BLaER1 treated with 17β-estradiol and CSF1 and Interleukin-3, amounts not matched to agents 10 nM and 100 nM (cell line): ENCODE results near the gene PRKAR2A.
"Not testable (repeated sequence)": the region's sequence is repeated elsewhere in the genome, so short reads cannot be mapped to it uniquely, and the experiment has no call there.

Source experiments
- H3K27ac ChIP-seq, 11 experiments: shearing (Covaris generic); formaldehyde crosslinking; 2 replicates each; pipeline ENCODE4 v1.8.1; 2022
- H3K27me3 ChIP-seq, 11 experiments: shearing (Covaris generic); formaldehyde crosslinking; 2 replicates each; pipeline ENCODE4 v1.8.1; 2022
- H3K36me3 ChIP-seq, 11 experiments: shearing (Covaris generic); formaldehyde crosslinking; 2 replicates each; pipeline ENCODE4 v1.8.1; 2022
- H3K4me1 ChIP-seq, 10 experiments: shearing (Covaris generic); formaldehyde crosslinking; 2 replicates each; pipeline ENCODE4 v1.8.1; 2022
- H3K4me2 ChIP-seq, 11 experiments: shearing (Covaris generic); formaldehyde crosslinking; 2 replicates each; pipeline ENCODE4 v1.8.1; 2022
- H3K4me3 ChIP-seq, 10 experiments: shearing (Covaris generic); formaldehyde crosslinking; 2 replicates each; pipeline ENCODE4 v1.8.1; 2022
- H3K9ac ChIP-seq, 11 experiments: shearing (Covaris generic); formaldehyde crosslinking; 2 replicates each; pipeline ENCODE4 v1.8.1; 2022
- H3K9me3 ChIP-seq, 11 experiments: shearing (Covaris generic); formaldehyde crosslinking; replicated peaks in 1 of 11; 2 replicates each; pipeline ENCODE4 v1.8.1; 2022
- H4K20me1 ChIP-seq, 11 experiments: shearing (Covaris generic); formaldehyde crosslinking; 2 replicates each; pipeline ENCODE4 v1.8.1; 2022
- Cebpa-rat ChIP-seq, 11 experiments: shearing (Covaris generic); IDR thresholded peaks; 2 replicates each; pipeline ENCODE4 v1.8.1; 2022

Gene PRKAR2A

DNA sequence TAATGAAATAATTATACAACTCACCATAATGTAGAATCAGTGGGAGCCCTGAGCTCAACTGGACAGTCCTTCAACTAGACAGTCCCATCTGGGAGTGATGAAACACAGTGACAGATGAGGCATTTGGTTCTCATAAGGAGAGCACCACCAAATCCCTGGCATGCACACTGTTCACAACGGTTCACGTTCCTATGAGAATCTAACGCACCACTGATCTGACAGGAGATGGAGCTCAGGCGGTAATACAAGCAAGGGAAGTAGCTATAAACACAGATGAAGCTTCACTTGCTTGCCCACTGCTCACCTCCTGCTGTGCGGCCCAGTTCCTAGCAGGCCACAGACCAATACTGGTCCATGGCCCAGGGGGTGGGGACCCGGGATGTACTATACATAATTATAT, 17.0 kb downstream of the PRKAR2A start:
- Histone ChIP-seq H3K4me1 (peaks cover 15 to 35% (median 20%) of the 10 kb centered on the region in 10 experiments), H3K27ac (no peak overlapping the region), H4K20me1 (peaks cover 0 to 32% (median 3%) of the 10 kb centered on the region in 11 experiments; a peak in 7 of 22 replicates), H3K9ac (no peak overlapping the region), H3K9me3 (peaks cover 0 to 17% (median 9%) of the 10 kb centered on the region in 11 experiments; a peak in 11 of 22 replicates), H3K4me3 (no peak overlapping the region), H3K36me3 (peaks cover 0 to 16% (median 0%) of the 10 kb centered on the region in 11 experiments; a peak in 5 of 22 replicates), H3K27me3 (no peaks in the 10 kb centered on the region), H3K4me2 (no peak overlapping the region)
- TF ChIP-seq Cebpa-rat (IDR thresholded peaks at IDR 0.05): no peak

DNA sequence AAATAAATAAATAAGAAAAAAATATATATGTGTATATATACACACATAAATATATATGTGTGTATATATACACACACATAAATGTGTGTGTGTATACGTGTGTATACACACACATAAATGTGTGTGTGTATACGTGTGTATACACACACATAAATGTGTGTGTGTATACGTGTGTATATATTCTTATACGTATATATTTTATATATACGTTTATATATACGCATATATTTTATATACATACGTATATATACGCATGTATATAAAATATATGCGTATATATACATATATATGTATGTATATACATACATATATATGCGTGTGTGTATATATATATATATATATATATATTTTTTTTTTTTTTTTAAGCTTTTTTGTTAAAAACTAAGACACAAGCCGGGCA, 18.1 kb downstream of the PRKAR2A start:
- peaks cover 0 to 12% (median 0%) of the 10 kb centered on the region in 11 experiments; a peak in 5 of 22 replicates for H3K36me3 ChIP-seq
- H4K20me1 ChIP-seq: peaks cover 0 to 37% (median 3%) of the 10 kb centered on the region in 11 experiments; a peak in 7 of 22 replicates
- not testable (repeated sequence) for H3K9me3 ChIP-seq, H3K9ac ChIP-seq, H3K27ac ChIP-seq, H3K4me3 ChIP-seq, H3K27me3 ChIP-seq, H3K4me2 ChIP-seq
- H3K4me1 ChIP-seq: peaks cover 11 to 26% (median 13%) of the 10 kb centered on the region in 10 experiments

DNA sequence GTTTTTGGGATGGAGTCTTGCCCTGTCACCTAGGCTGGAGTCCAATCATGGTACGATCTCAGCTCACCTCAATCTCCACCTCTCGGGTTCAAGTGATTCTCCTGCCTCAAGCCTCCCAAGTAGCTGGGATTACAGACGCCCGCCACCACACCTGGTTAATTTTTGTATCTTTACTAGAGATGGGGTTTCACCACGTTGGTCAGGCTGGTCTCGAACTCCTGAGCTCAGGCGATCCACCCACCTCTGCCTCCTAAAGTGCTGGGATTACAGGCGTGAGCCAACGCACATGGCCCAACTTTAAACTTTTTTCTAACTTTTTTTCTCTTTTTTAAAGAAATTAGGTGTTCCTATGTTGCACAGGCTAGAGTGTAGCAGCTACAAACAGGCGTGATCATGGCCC, 19.8 kb downstream of the PRKAR2A start:
- H3K36me3 ChIP-seq, H3K4me2 ChIP-seq, H3K27ac ChIP-seq, H3K9ac ChIP-seq, H3K9me3 ChIP-seq, H3K4me3 ChIP-seq, H3K27me3 ChIP-seq: not testable (repeated sequence)
- peaks cover 11 to 22% (median 13%) of the 10 kb centered on the region in 10 experiments for H3K4me1 ChIP-seq
- H4K20me1 ChIP-seq: peaks cover 0 to 34% (median 3%) of the 10 kb centered on the region in 11 experiments; a peak in 7 of 22 replicates

DNA sequence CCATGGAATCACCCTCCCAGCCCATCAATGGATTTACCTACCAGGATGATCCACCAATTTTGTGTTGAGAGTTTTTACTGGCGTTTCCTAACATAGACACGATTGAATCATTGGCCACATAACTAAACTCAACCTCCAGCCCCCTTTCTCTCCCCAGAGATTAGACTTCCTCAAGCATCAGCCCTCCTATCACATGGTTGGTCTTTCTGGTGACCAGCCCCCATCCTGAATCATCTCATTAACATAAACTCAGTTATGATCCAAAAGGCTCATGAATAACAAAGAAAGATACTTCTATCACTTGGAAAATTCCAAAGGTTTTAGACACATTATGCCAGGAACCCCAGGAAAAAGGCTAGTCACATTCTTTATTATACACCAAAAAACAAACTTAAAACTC, 21.2 kb downstream of the PRKAR2A start:
- no peak for TF ChIP-seq Cebpa-rat (IDR thresholded peaks at IDR 0.05)
- H4K20me1 ChIP-seq: peaks cover 0 to 31% (median 0%) of the 10 kb centered on the region in 11 experiments; a peak in 7 of 22 replicates
- H3K27me3 ChIP-seq: no peaks in the 10 kb centered on the region
- H3K27ac ChIP-seq: peak overlapping the region in 3 of 11 experiments; percentile 1 to 33 (median 33); a peak in 4 of 22 replicates
- no peak overlapping the region for H3K4me3 ChIP-seq
- no peak overlapping the region for H3K9ac ChIP-seq
- H3K9me3 ChIP-seq: 0 out of 22 replicates have a peak, but pooled peaks cover 0 to 3% (median 0%) of the 10 kb centered on the region in 11 experiments
- H3K36me3 ChIP-seq: peaks cover 0 to 8% (median 0%) of the 10 kb centered on the region in 11 experiments; a peak in 4 of 22 replicates
- H3K4me2 ChIP-seq: peak overlapping the region; percentile 34 to 59 (median 49); a peak in 21 of 22 replicates
- H3K4me1 ChIP-seq: peaks cover 11 to 14% (median 12%) of the 10 kb centered on the region in 10 experiments

DNA sequence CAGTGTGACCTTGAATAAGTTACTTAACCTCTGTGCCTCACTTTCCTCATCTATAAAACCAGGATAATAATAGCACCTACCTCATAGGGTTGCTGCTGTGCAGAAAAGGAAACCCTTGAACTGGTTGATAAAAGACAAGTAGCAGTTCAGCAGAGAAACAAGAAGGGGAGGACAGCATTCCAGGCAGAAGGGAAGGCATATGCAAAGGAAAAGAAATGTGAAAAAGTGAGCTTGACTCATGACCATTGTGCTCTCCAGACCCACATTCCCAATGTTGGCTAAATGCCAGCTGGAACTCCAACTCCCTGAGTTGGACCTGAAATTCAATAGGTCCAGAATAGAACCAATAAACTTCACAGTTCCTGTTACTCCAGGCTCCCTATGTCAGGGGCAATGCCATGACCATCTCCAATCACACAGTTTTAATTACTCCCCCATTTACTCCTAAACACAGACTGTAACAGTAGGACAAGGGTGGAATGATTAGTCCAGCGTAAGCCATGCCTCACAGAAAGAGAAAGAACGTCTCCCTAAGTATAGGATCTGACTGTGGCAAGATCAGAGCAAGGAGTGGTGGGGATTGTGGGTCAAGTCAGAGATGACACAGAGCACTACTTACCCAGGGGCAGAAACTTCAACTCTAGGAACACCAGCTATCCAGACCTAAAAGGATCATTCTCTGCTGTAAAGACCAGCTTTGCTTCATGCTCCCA, 26.9 kb downstream of the PRKAR2A start:
- H4K20me1 ChIP-seq: peaks cover 0 to 46% (median 4%) of the 10 kb centered on the region in 11 experiments; a peak in 8 of 22 replicates
- H3K9ac ChIP-seq: no peak overlapping the region
- no peak overlapping the region for H3K4me3 ChIP-seq
- no peaks in the 10 kb centered on the region for H3K27me3 ChIP-seq
- H3K9me3 ChIP-seq: 0 out of 22 replicates have a peak, but pooled peaks cover 0 to under 1% (median 0%) of the 10 kb centered on the region in 11 experiments
- H3K4me2 ChIP-seq: no peak overlapping the region
- no peak for TF ChIP-seq Cebpa-rat (IDR thresholded peaks at IDR 0.05)
- H3K27ac ChIP-seq: no peak overlapping the region
- H3K36me3 ChIP-seq: peaks cover 0 to 8% (median 0%) of the 10 kb centered on the region in 11 experiments; a peak in 3 of 22 replicates
- H3K4me1 ChIP-seq: peaks cover 0 to 7% (median under 1%) of the 10 kb centered on the region in 10 experiments; a peak in 9 of 20 replicates

DNA sequence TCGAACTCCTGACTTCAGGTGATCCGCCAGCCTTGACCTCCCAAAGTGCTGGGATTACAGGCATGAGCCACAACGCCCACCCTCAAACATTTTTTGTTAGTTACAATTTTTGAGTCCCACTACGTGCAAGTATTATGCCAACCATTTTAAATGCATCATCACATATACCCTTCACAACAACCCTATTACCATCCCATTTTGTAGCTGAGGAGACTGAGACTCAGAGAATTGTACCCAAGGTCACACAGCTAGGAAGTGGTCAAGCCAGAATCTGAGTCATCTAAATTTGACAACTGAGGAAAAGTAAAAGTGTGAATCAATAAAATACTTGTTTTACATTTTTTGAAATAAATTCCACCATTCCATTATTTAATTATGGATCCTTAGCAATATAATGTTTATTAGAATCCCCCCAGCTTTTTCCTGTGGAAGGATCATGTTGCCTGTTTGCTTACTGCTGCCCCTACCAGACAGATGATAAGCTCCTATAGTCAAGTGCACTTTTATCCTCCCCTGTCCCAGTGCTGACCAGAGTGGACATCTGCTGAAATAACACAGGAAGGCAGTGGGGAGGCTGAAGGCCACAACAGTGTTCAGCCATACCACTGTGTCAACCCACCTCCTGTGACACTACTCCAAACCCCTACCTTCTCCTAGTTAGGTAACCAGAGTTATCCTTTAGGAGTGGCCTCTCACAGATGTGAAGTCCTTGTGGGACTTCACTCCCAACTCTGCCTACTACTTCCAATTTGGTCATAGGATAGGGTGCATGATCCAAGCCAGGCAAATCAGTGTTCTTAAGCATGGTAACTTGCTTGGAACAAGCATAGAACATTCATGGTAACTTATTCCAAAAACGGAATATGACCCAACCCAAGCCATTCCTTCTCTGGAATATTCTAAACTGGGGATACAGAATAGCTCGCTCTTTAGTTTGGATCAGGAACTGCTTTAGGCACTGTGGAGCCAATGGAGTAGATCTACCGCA, 28.1 kb downstream of the PRKAR2A start:
- H3K36me3 ChIP-seq: peaks cover 0 to 8% (median 0%) of the 10 kb centered on the region in 11 experiments; a peak in 3 of 22 replicates
- H3K27ac ChIP-seq: no peak overlapping the region
- H3K4me1 ChIP-seq: peaks cover 0 to 7% (median 0%) of the 10 kb centered on the region in 10 experiments; a peak in 3 of 20 replicates
- no peaks in the 10 kb centered on the region for H3K27me3 ChIP-seq
- no peak for TF ChIP-seq Cebpa-rat (IDR thresholded peaks at IDR 0.05)
- 0 out of 22 replicates have a peak overlapping the region, but pooled peaks of 1 of the 11 experiments have one; percentile 7 for H3K4me2 ChIP-seq
- H3K4me3 ChIP-seq: no peak overlapping the region
- H3K9me3 ChIP-seq: no peaks in the 10 kb centered on the region
- H4K20me1 ChIP-seq: peaks cover 0 to 41% (median 4%) of the 10 kb centered on the region in 11 experiments; a peak in 7 of 22 replicates
- no peak overlapping the region for H3K9ac ChIP-seq

DNA sequence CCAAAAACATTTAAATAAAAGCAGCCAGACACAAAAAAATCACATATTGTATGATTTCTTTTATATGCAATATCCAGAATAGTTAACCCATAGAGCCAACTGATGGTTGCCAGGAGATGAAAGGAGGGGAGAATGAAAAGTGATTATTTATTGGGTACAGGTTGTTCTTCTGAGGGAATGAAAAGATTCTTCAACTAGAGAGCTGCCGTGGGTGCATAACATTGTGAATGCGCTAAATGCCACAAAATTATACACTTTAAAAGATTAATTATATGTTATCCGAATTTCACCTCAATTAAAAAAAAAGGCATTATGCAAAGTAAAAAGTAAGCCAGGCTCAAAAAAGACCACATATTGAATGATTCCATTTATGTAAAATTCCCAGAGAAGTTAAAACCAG, 36.1 kb downstream of the PRKAR2A start:
- no peaks in the 10 kb centered on the region for H3K27me3 ChIP-seq
- H3K4me2 ChIP-seq: peak overlapping the region in 8 of 11 experiments; percentile 37 to 67 (median 50); a peak in 10 of 22 replicates
- H3K9ac ChIP-seq: no peak overlapping the region
- no peak for TF ChIP-seq Cebpa-rat (IDR thresholded peaks at IDR 0.05)
- H3K36me3 ChIP-seq: no peaks in the 10 kb centered on the region
- peak overlapping the region in 7 of 11 experiments; percentile 47 to 71 (median 61); a peak in 12 of 22 replicates for H3K27ac ChIP-seq
- peaks cover 8 to 39% (median 20%) of the 10 kb centered on the region in 10 experiments; a peak in 18 of 20 replicates for H3K4me1 ChIP-seq
- no peaks in the 10 kb centered on the region; a peak in 1 of 22 replicates for H3K9me3 ChIP-seq
- H4K20me1 ChIP-seq: peaks cover 0 to 14% (median 0%) of the 10 kb centered on the region in 11 experiments; a peak in 4 of 22 replicates
- H3K4me3 ChIP-seq: no peak overlapping the region

DNA sequence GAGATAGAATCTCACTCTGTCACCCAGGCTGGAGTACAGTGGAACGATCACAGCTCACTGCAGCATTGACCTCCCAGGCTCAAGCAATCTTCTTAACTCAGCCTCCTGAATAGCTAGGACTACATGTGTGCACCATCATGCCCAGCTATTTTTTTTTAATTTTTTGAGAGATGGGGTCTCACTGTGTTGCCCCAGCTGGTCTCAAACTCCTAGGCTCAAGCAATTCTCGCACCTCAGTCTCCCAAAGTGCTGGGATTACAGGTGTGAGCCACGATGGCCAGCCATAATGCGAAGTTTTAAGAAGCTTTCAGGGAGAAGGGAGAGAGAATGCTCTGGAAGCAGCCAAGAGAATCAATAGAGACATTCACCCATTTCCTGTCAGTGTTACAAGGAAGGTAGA, 42.7 kb downstream of the PRKAR2A start:
- no peaks in the 10 kb centered on the region for H3K27me3 ChIP-seq
- H3K4me1 ChIP-seq: peaks cover 0 to 10% (median 0%) of the 10 kb centered on the region in 10 experiments; a peak in 6 of 20 replicates
- H3K9me3 ChIP-seq: no peaks in the 10 kb centered on the region
- TF ChIP-seq Cebpa-rat (IDR thresholded peaks at IDR 0.05): no peak
- peaks cover 0 to 6% (median 0%) of the 10 kb centered on the region in 11 experiments; a peak in 1 of 22 replicates for H4K20me1 ChIP-seq
- no peak overlapping the region for H3K4me3 ChIP-seq
- no peak overlapping the region for H3K4me2 ChIP-seq
- no peak overlapping the region for H3K9ac ChIP-seq
- no peak overlapping the region for H3K27ac ChIP-seq
- peaks cover 0 to 21% (median 0%) of the 10 kb centered on the region in 11 experiments; a peak in 5 of 22 replicates for H3K36me3 ChIP-seq

DNA sequence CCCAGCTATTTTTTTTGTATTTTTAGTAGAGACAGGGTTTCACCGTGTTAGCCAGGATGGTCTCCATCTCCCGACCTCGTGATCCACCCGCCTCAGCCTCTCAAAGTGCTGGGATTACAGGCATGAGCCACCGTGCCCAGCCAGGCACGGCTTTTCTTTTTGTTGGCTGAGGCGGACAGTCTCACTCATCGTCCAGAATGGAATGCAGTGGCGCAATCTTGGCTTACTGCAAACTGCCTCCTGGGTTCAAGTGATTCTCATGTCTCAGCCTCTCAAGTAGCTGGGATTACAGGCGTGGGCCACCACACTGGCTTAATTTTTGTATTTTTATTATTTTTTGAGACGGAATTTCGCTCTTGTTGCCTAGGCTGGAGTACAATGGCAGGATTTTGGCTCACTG, 46.8 kb downstream of the PRKAR2A start:
- not testable (repeated sequence) for H3K4me3 ChIP-seq, H3K4me2 ChIP-seq

More for the DNA sequence above, 46.8 kb downstream of the PRKAR2A start:
- not testable (repeated sequence) for H3K27me3 ChIP-seq, H3K9me3 ChIP-seq, H3K4me1 ChIP-seq, H4K20me1 ChIP-seq, H3K27ac ChIP-seq, H3K9ac ChIP-seq
- peaks cover 0 to 26% (median 0%) of the 10 kb centered on the region in 11 experiments; a peak in 6 of 22 replicates for H3K36me3 ChIP-seq
